Measurements from ENCODE around the gene AP1S2.
A peak's percentile ranks its signal among the peaks of the same experiment; 100 is the strongest.

The AP1S2 gene

DNA sequence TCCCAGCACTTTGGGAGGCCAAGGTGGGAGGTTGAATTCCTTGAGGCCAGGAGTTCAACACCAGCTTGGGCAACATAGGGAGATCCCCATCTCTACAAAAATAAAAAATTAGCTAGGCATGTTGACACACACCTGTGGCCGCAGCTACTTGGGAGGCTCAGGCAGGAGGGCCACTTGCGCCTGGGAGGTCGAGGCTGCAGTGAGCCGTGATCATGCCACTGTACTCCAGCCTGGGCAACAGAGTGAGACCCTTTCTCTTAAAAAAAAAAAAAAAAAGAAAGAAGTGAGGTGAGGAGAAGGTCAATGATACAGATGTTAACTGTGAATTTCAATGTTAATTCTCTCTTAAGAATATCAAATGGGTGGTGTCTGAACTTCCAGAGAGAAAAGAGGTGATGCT lies 15.1 kb upstream of the AP1S2 start:
- no peak overlapping the region for H3K4me3 ChIP-seq (ENCODE audit: low read length)
- no peak for TF ChIP-seq ZNF274 (IDR thresholded peaks at IDR 0.05; ENCODE audit: low read depth, low read length)

DNA sequence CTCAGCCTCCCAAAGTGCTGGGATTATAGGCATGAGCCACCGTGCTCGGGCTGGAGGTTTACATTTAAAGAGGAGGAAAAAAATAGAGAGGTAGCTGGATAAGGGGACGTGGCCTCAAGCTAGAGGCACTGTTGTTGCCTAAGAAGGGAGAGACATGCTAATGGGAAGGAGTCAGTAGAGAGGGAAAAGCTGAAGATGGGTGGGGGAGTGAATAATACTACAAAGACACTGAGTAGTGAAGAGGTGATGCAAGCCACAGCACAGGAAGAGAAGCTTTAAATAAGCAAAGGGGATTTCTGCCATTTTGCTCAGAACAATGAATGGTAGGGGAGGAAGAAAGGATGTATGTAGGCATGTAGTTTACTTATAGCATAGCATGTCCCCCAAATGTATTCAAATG lies 11.5 kb upstream of the AP1S2 start:
- no peak for TF ChIP-seq ZNF274 (IDR thresholded peaks at IDR 0.05; ENCODE audit: low read depth, low read length)
- no peak overlapping the region for H3K4me3 ChIP-seq (ENCODE audit: low read length)

- H3K4me3 ChIP-seq (ENCODE audit: low read length), result no peak overlapping the region
- TF ChIP-seq ZNF274 (IDR thresholded peaks at IDR 0.05; ENCODE audit: low read depth, low read length), result no peak
Measured at GRCh38 chrX:15864629-15865028, 10.0 kb upstream of the AP1S2 start.

DNA sequence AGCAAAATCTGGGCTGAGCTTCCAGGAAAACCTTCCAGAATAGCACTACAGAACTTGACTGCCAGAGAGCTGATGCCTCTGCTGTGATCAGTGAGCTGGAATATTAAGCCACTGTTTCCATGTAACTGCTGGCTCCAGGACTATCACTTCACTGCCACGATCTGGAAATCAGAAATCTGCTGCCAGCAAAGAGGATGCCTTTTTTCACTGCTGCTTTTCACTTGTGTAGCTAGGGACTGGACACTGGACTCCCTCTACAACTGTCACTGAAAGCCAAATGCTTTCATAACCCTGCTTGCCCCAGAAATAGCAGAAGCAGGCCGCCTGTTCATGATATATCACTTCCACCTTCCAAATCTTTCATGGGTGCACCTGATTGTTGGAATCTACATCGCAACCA lies 9.4 kb upstream of the AP1S2 start:
- H3K4me3 ChIP-seq (ENCODE audit: low read length), result no peak overlapping the region
- TF ChIP-seq ZNF274 (IDR thresholded peaks at IDR 0.05; ENCODE audit: low read depth, low read length), result no peak

- TF ChIP-seq ZNF274 (IDR thresholded peaks at IDR 0.05; ENCODE audit: low read depth, low read length), result no peak
Measured at GRCh38 chrX:15860921-15861320, 6.3 kb upstream of the AP1S2 start.

GRCh38 chrX:15858051-15858450 lies 3.4 kb upstream of the AP1S2 start:
- H3K4me3 ChIP-seq (ENCODE audit: low read length), result no peak overlapping the region

More at GRCh38 chrX:15860921-15861320, 6.3 kb upstream of the AP1S2 start:
- H3K4me3 ChIP-seq (ENCODE audit: low read length), result no peak overlapping the region

GRCh38 chrX:15856636-15857035 lies 2.0 kb upstream of the AP1S2 start:
- H3K4me3 ChIP-seq (ENCODE audit: low read length), result peak overlapping the region; percentile 57; the same call in 1 of the 2 replicates
- no peak for TF ChIP-seq ZNF274 (IDR thresholded peaks at IDR 0.05; ENCODE audit: low read depth, low read length)

More at GRCh38 chrX:15858051-15858450, 3.4 kb upstream of the AP1S2 start:
- no peak for TF ChIP-seq ZNF274 (IDR thresholded peaks at IDR 0.05; ENCODE audit: low read depth, low read length)

GRCh38 chrX:15856222-15856587 lies 1.6 kb upstream of the AP1S2 start:
- peak overlapping the region; percentile 57; the same call in 1 of the 2 replicates for H3K4me3 ChIP-seq (ENCODE audit: low read length)

DNA sequence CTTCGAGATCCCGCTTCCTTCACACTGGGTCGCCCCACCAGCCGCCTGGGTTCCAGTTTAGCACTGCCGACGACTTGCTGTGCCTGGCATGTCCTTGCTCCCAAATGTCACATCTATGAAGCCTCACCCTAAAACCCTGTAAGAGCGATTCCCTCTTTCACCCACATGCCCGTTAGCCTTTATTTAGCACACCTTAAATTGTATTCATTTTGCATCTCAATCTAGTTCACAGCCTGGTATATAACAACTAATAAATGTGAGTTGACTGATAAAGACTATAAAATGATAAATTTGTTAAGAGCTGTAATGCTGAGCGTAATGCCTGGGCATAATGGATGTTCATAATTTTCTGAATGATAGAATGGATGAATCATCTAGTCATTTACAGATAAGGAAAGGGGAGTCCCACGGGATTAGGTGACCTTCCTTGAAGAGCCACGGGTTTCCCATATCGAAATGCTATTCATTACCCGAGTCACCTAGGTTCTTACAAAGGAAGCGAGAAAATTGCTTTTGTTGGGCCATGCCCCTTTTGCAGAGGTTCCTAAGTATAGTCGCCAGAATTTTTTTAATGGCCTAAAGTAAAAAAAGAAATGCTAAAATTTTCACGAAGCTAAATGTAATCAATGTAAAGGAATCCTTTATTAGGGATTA lies 1.1 kb upstream of the AP1S2 start:
- no peak for TF ChIP-seq ZNF274 (IDR thresholded peaks at IDR 0.05; ENCODE audit: low read depth, low read length)
- peak overlapping the region; percentile 64 for H3K4me3 ChIP-seq (ENCODE audit: low read length)

More at GRCh38 chrX:15856222-15856587, 1.6 kb upstream of the AP1S2 start:
- TF ChIP-seq ZNF274 (IDR thresholded peaks at IDR 0.05; ENCODE audit: low read depth, low read length), result no peak

DNA sequence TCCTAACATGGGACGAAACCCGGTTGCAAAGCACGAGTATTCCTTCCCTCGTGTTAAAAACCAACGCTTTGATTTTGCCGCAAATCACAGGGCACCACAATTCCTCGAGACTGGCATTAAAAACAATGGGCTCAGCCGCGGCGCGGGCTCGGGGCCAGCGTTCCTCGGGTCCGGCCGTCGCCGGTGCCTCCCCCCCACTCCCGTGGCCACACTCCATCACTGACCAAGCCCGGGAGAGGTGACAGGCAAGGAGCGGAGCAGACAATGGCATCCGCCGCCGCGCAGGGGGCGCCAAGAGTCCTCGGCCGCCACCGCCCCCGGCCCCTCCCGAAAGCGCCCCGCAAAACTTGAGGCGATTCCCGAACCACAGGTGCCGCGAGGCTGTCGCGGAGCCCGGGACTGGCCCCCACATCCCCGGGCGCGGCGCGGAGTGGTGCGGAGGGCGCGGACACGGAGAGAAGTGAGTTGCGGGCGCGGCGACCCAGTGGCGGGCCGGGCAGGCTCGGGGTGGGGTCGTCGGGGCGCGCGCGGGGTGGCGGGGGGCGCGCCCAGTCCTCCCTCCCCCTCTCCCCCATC lies 445 bp downstream of the AP1S2 start:
- peak overlapping the region; percentile 97 for H3K4me3 ChIP-seq (ENCODE audit: low read length)
- no peak for TF ChIP-seq ZNF274 (IDR thresholded peaks at IDR 0.05; ENCODE audit: low read depth, low read length)

GRCh38 chrX:15853586-15854079 lies 980 bp downstream of the AP1S2 start:
- TF ChIP-seq ZNF274 (IDR thresholded peaks at IDR 0.05; ENCODE audit: low read depth, low read length), result no peak
- H3K4me3 ChIP-seq (ENCODE audit: low read length), result peak overlapping the region; percentile 97

DNA sequence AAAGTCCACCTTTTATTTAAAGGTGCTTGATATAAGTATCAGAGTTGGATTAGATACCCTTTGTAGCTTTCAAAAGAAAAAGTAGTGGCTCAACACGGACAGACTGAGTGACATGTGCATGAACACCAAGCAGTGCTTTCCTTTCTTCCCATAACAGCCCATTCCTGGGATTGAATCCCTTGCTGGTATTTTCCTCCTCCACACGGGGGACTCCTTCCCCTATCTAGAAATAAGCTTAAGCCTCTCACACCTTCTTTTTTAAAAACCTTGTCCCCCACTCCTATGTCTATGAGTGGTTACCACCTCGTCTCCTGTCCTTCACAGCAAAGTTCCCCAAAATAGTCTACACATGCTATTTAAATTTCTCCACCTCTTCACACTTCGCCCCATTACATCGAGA lies 5.1 kb downstream of the AP1S2 start:
- no peak overlapping the region for H3K4me3 ChIP-seq (ENCODE audit: low read length)
- no peak for TF ChIP-seq ZNF274 (IDR thresholded peaks at IDR 0.05; ENCODE audit: low read depth, low read length)

GRCh38 chrX:15848576-15848975 lies 6.0 kb downstream of the AP1S2 start:
- no peak overlapping the region for H3K4me3 ChIP-seq (ENCODE audit: low read length)
- TF ChIP-seq ZNF274 (IDR thresholded peaks at IDR 0.05; ENCODE audit: low read depth, low read length), result no peak

- TF ChIP-seq ZNF274 (IDR thresholded peaks at IDR 0.05; ENCODE audit: low read depth, low read length), result no peak
- no peak overlapping the region for H3K4me3 ChIP-seq (ENCODE audit: low read length)
Measured at GRCh38 chrX:15843960-15844359, 10.7 kb downstream of the AP1S2 start.

GRCh38 chrX:15841853-15842516 lies 12.6 kb downstream of the AP1S2 start:
- no peak for TF ChIP-seq ZNF274 (IDR thresholded peaks at IDR 0.05; ENCODE audit: low read depth, low read length)

More at GRCh38 chrX:15841853-15842516, 12.6 kb downstream of the AP1S2 start:
- no peak overlapping the region for H3K4me3 ChIP-seq (ENCODE audit: low read length)

All from GM08714 (cell line).